GM06990 (cell line): ENCODE data around the gene PNKP.

Experiments
- DNase-seq: peaks from one replicate; pipeline ENCODE4 v3.0.0-alpha.2; 2011; ENCODE audit not compliant: insufficient read length; ENCODE audit errors: extremely low read depth
- H3K27me3 ChIP-seq: replicated peaks from 2 replicates; pipeline ENCODE4 v1.6.0; 2011; ENCODE audit warnings: low read length; ENCODE audit not compliant: control insufficient read depth, insufficient read depth
- H3K36me3 ChIP-seq: 2 replicates; pipeline ENCODE4 v1.5.1; 2011; ENCODE audit warnings: low read length; ENCODE audit not compliant: control insufficient read depth, insufficient read depth
- H3K4me3 ChIP-seq: replicated peaks from 2 replicates; pipeline ENCODE4 v1.5.1; 2011; ENCODE audit warnings: low read depth, mild to moderate bottlenecking, control low read depth, low read length
- CTCF ChIP-seq: IDR thresholded peaks from 2 replicates; pipeline ENCODE4 v1.5.1; 2011; ENCODE audit warnings: low read length, control low read depth, mild to moderate bottlenecking, inconsistent platforms; ENCODE audit not compliant: insufficient read depth, poor library complexity, severe bottlenecking

Gene PNKP

GRCh38 chr19:49910179-49910578 is 42.8 kb upstream of the PNKP start:
- peaks cover 30% of the 10 kb centered on the region for H3K36me3 ChIP-seq
- no peak overlapping the region for H3K4me3 ChIP-seq
- H3K27me3 ChIP-seq, result no peaks in the 10 kb centered on the region
- DNase-seq, result no peak
- TF ChIP-seq CTCF, result no peak

GRCh38 chr19:49908480-49909420 is 41.4 kb upstream of the PNKP start:
- no peak for DNase-seq
- no peak overlapping the region for H3K4me3 ChIP-seq
- H3K36me3 ChIP-seq, result peaks cover 24% of the 10 kb centered on the region
- no peak for TF ChIP-seq CTCF
- H3K27me3 ChIP-seq, result no peaks in the 10 kb centered on the region

GRCh38 chr19:49907745-49908446 is 40.5 kb upstream of the PNKP start:
- Histone ChIP-seq H3K4me3 (no peak overlapping the region), H3K36me3 (peaks cover 20% of the 10 kb centered on the region), H3K27me3 (no peaks in the 10 kb centered on the region)
- DNase-seq, result peak; percentile 78
- no peak for TF ChIP-seq CTCF

GRCh38 chr19:49906879-49907564 is 39.6 kb upstream of the PNKP start:
- DNase-seq, result no peak
- Histone ChIP-seq H3K27me3 (no peaks in the 10 kb centered on the region), H3K4me3 (no peak overlapping the region), H3K36me3 (peaks cover 18% of the 10 kb centered on the region)
- no peak for TF ChIP-seq CTCF

GRCh38 chr19:49904136-49904535 is 36.8 kb upstream of the PNKP start:
- Histone ChIP-seq H3K36me3 (peaks cover 7% of the 10 kb centered on the region), H3K27me3 (no peaks in the 10 kb centered on the region), H3K4me3 (no peak overlapping the region; the same call in 1 of the 2 replicates)
- no peak for DNase-seq
- TF ChIP-seq CTCF, result no peak
